ENCODE data around the gene BCHE.

The BCHE gene

GRCh38 chr3:165754219-165755007 lies 82.8 kb downstream of the BCHE start:
- H3K4me3 ChIP-seq, result no peak overlapping the region
- no peaks in the 10 kb centered on the region for H3K9me3 ChIP-seq (ENCODE audit: low read depth, low read length)
- H3K27ac ChIP-seq, result no peak overlapping the region
- TF ChIP-seq POLR2AphosphoS5 (IDR thresholded peaks at IDR 0.05; ENCODE audit: borderline replicate concordance, low read depth, low read length) (peak; percentile 56; the same call in 1 of the 2 replicates), EZH2 (IDR thresholded peaks at IDR 0.05) (no peak)
- H3K9ac ChIP-seq (ENCODE audit: insufficient read length), result no peak overlapping the region
- no peaks in the 10 kb centered on the region for H3K36me3 ChIP-seq (ENCODE audit: insufficient read depth, low read length)
- DNase-seq (ENCODE audit: low read depth, low spot score), result peak; percentile 72

- H3K9me3 ChIP-seq (ENCODE audit: low read depth, low read length), result no peaks in the 10 kb centered on the region
- no peak overlapping the region for H3K27ac ChIP-seq
- no peak overlapping the region for H3K9ac ChIP-seq (ENCODE audit: insufficient read length)
- DNase-seq (ENCODE audit: low read depth, low spot score), result no peak
- no peak for TF ChIP-seq POLR2AphosphoS5 (IDR thresholded peaks at IDR 0.05; ENCODE audit: borderline replicate concordance, low read depth, low read length)
- TF ChIP-seq FOXP2 (optimal IDR thresholded peaks at IDR 0.05; ENCODE audit: control extremely low read depth, extremely low read length, insufficient read depth), result no peak
- no peak for TF ChIP-seq EZH2 (IDR thresholded peaks at IDR 0.05)
- H3K4me3 ChIP-seq, result no peak overlapping the region
- H3K36me3 ChIP-seq (ENCODE audit: insufficient read depth, low read length), result no peaks in the 10 kb centered on the region
Observed at GRCh38 chr3:165753560-165753959, 83.7 kb downstream of the BCHE start.

GRCh38 chr3:165751637-165752036 lies 85.6 kb downstream of the BCHE start:
- no peaks in the 10 kb centered on the region for H3K9me3 ChIP-seq (ENCODE audit: low read depth, low read length)
- TF ChIP-seq POLR2AphosphoS5 (IDR thresholded peaks at IDR 0.05; ENCODE audit: borderline replicate concordance, low read depth, low read length), result no peak
- no peak for TF ChIP-seq FOXP2 (optimal IDR thresholded peaks at IDR 0.05; ENCODE audit: control extremely low read depth, extremely low read length, insufficient read depth)
- no peak for TF ChIP-seq EZH2 (IDR thresholded peaks at IDR 0.05)
- H3K9ac ChIP-seq (ENCODE audit: insufficient read length), result no peak overlapping the region
- no peak for DNase-seq (ENCODE audit: low read depth, low spot score)
- no peaks in the 10 kb centered on the region for H3K36me3 ChIP-seq (ENCODE audit: insufficient read depth, low read length)
- H3K27ac ChIP-seq, result no peak overlapping the region
- H3K4me3 ChIP-seq, result no peak overlapping the region

GRCh38 chr3:165749821-165750220 lies 87.4 kb downstream of the BCHE start:
- DNase-seq (ENCODE audit: low read depth, low spot score), result no peak
- no peak overlapping the region for H3K27ac ChIP-seq
- no peaks in the 10 kb centered on the region for H3K36me3 ChIP-seq (ENCODE audit: insufficient read depth, low read length)
- no peak for TF ChIP-seq POLR2AphosphoS5 (IDR thresholded peaks at IDR 0.05; ENCODE audit: borderline replicate concordance, low read depth, low read length)
- TF ChIP-seq EZH2 (IDR thresholded peaks at IDR 0.05), result no peak
- TF ChIP-seq FOXP2 (optimal IDR thresholded peaks at IDR 0.05; ENCODE audit: control extremely low read depth, extremely low read length, insufficient read depth), result no peak
- H3K9me3 ChIP-seq (ENCODE audit: low read depth, low read length), result no peaks in the 10 kb centered on the region
- H3K4me3 ChIP-seq, result no peak overlapping the region
- no peak overlapping the region for H3K9ac ChIP-seq (ENCODE audit: insufficient read length)

- Histone ChIP-seq H3K27ac (no peak overlapping the region), H3K9me3 (ENCODE audit: low read depth, low read length) (no peaks in the 10 kb centered on the region), H3K4me3 (no peak overlapping the region), H3K9ac (ENCODE audit: insufficient read length) (no peak overlapping the region), H3K36me3 (ENCODE audit: insufficient read depth, low read length) (no peaks in the 10 kb centered on the region)
- TF ChIP-seq FOXP2 (optimal IDR thresholded peaks at IDR 0.05; ENCODE audit: control extremely low read depth, extremely low read length, insufficient read depth), result no peak
- TF ChIP-seq EZH2 (IDR thresholded peaks at IDR 0.05), result no peak
- no peak for TF ChIP-seq POLR2AphosphoS5 (IDR thresholded peaks at IDR 0.05; ENCODE audit: borderline replicate concordance, low read depth, low read length)
- DNase-seq (ENCODE audit: low read depth, low spot score), result no peak
Observed at GRCh38 chr3:165749241-165749640, 88.0 kb downstream of the BCHE start.

- Histone ChIP-seq H3K9ac (ENCODE audit: insufficient read length) (no peak overlapping the region), H3K9me3 (ENCODE audit: low read depth, low read length) (no peaks in the 10 kb centered on the region), H3K36me3 (ENCODE audit: insufficient read depth, low read length) (no peaks in the 10 kb centered on the region), H3K4me3 (no peak overlapping the region), H3K27ac (no peak overlapping the region)
- no peak for TF ChIP-seq EZH2 (IDR thresholded peaks at IDR 0.05)
- no peak for TF ChIP-seq FOXP2 (optimal IDR thresholded peaks at IDR 0.05; ENCODE audit: control extremely low read depth, extremely low read length, insufficient read depth)
- TF ChIP-seq POLR2AphosphoS5 (IDR thresholded peaks at IDR 0.05; ENCODE audit: borderline replicate concordance, low read depth, low read length), result no peak
- DNase-seq (ENCODE audit: low read depth, low spot score), result no peak
Observed at GRCh38 chr3:165748094-165748493, 89.1 kb downstream of the BCHE start.

- no peaks in the 10 kb centered on the region for H3K36me3 ChIP-seq (ENCODE audit: insufficient read depth, low read length)
- no peak for DNase-seq (ENCODE audit: low read depth, low spot score)
- H3K9me3 ChIP-seq (ENCODE audit: low read depth, low read length), result no peaks in the 10 kb centered on the region
- TF ChIP-seq EZH2 (IDR thresholded peaks at IDR 0.05) (no peak), POLR2AphosphoS5 (IDR thresholded peaks at IDR 0.05; ENCODE audit: borderline replicate concordance, low read depth, low read length) (no peak), FOXP2 (optimal IDR thresholded peaks at IDR 0.05; ENCODE audit: control extremely low read depth, extremely low read length, insufficient read depth) (no peak)
- H3K27ac ChIP-seq, result no peak overlapping the region
- no peak overlapping the region for H3K9ac ChIP-seq (ENCODE audit: insufficient read length)
- no peak overlapping the region for H3K4me3 ChIP-seq
Observed at GRCh38 chr3:165746874-165747273, 90.3 kb downstream of the BCHE start.

GRCh38 chr3:165744025-165744424 lies 93.2 kb downstream of the BCHE start:
- TF ChIP-seq EZH2 (IDR thresholded peaks at IDR 0.05) (no peak), FOXP2 (optimal IDR thresholded peaks at IDR 0.05; ENCODE audit: control extremely low read depth, extremely low read length, insufficient read depth) (no peak), POLR2AphosphoS5 (IDR thresholded peaks at IDR 0.05; ENCODE audit: borderline replicate concordance, low read depth, low read length) (no peak)
- H3K27ac ChIP-seq, result no peak overlapping the region

GRCh38 chr3:165742351-165742750 lies 94.9 kb downstream of the BCHE start:
- Histone ChIP-seq H3K9me3 (ENCODE audit: low read depth, low read length) (no peaks in the 10 kb centered on the region), H3K9ac (ENCODE audit: insufficient read length) (no peak overlapping the region), H3K4me3 (no peak overlapping the region), H3K36me3 (ENCODE audit: insufficient read depth, low read length) (no peaks in the 10 kb centered on the region), H3K27ac (no peak overlapping the region)
- no peak for DNase-seq (ENCODE audit: low read depth, low spot score)
- TF ChIP-seq EZH2 (IDR thresholded peaks at IDR 0.05) (no peak), POLR2AphosphoS5 (IDR thresholded peaks at IDR 0.05; ENCODE audit: borderline replicate concordance, low read depth, low read length) (no peak), FOXP2 (optimal IDR thresholded peaks at IDR 0.05; ENCODE audit: control extremely low read depth, extremely low read length, insufficient read depth) (no peak)

More at GRCh38 chr3:165744025-165744424, 93.2 kb downstream of the BCHE start:
- Histone ChIP-seq H3K9me3 (ENCODE audit: low read depth, low read length) (no peaks in the 10 kb centered on the region), H3K36me3 (ENCODE audit: insufficient read depth, low read length) (no peaks in the 10 kb centered on the region), H3K4me3 (no peak overlapping the region), H3K9ac (ENCODE audit: insufficient read length) (no peak overlapping the region)
- DNase-seq (ENCODE audit: low read depth, low spot score), result no peak

Measured in SK-N-MC (cell line).